SK-N-DZ (cell line): ENCODE results near the gene SAMSN1. TPM values are rescaled to one million over a fixed set of nuclear protein-coding genes. Genes with fewer than 3 reads are reported as not detected.

Experiments
- DNase-seq: peaks from one replicate; pipeline ENCODE4 v3.0.0-alpha.2; 2015; ENCODE audit warnings: low spot score
- polyA plus RNA-seq, 2 experiments: library from polyadenylated mRNA; depleted of rRNA; stranded (reverse); fragments of >200 nt; gene quantifications; 2 replicates each; pipeline ENCODE4 v1.2.3, GENCODE V29; 2014

Gene SAMSN1
- polyA plus RNA-seq (2014; cell fraction: cytosol; rRNA removed), result not detected in 2 replicates
- 0.24 and 0.44 TPM in 2 replicates for polyA plus RNA-seq (2014; cell fraction: nucleus; rRNA removed)

GRCh38 chr21:14545906-14546480 lies at the start of gene SAMSN1:
Gene SAMSN1 (minus strand): TSS chr21:14546315. CDS start chr21:14546261, 54 bp downstream.
- DNase-seq, result peak; percentile 21

- DNase-seq, result no peak
Measured at GRCh38 chr21:14595449-14595848, 49.3 kb upstream of the SAMSN1 start.

- DNase-seq, result no peak
Measured at GRCh38 chr21:14594967-14595366, 48.9 kb upstream of the SAMSN1 start.

DNA sequence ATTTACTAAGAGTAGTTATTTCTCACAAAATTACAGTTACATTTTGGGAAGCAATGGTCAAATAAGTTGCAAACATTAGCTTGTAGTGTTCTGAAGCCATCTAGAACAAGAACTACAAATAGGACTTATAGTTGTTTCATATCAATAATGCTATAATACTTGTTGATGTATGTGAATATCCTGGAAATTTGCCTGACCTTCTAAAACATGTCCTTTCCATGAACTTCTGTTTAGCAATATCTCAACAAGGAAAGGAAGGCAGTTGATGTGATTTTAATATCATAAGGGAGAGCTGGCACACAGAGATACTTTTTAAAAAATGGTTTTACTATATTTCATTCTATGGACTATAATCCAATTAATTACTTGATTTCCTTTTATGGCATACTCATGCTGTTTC lies 47.1 kb upstream of the SAMSN1 start:
- DNase-seq, result no peak

GRCh38 chr21:14592296-14593000 lies 46.3 kb upstream of the SAMSN1 start:
- no peak for DNase-seq

DNA sequence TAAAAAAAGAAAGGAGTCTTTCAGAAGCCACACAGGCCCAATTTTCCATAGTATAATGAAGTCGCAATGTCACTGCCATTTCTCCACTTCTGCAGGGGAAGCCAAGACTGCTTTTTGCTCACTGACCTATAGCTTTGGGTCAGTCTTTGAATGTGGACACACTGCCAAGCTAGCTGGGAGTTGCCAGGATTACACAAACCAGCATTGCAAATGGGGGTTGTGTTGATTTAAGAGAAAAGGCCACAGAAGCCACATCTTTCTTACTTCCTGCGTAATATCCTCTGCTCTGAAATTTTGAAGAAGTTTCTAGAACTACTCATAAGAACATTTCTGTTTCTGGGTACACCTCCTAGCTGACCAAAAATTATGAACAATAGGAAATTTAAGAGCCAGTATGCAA lies 45.8 kb upstream of the SAMSN1 start:
- DNase-seq, result no peak

DNA sequence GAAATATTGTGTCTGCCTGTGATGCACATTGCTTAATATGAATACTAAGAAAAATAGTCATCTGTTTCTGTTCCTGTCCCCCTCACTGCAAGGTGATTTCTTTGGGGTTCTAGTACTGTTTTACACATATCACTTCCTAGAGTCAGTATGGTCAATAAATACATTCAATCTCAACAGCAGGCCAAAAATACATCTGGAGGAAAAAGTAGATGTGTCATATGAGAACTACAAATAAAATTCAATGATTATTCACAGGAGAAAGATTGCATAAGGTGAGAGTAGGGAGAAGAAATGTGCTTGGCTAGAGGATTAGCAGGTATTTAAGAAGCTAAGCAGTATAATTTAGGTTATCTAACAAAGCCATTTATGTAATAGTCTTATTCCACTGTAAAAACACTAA lies 45.3 kb upstream of the SAMSN1 start:
- DNase-seq, result no peak

DNA sequence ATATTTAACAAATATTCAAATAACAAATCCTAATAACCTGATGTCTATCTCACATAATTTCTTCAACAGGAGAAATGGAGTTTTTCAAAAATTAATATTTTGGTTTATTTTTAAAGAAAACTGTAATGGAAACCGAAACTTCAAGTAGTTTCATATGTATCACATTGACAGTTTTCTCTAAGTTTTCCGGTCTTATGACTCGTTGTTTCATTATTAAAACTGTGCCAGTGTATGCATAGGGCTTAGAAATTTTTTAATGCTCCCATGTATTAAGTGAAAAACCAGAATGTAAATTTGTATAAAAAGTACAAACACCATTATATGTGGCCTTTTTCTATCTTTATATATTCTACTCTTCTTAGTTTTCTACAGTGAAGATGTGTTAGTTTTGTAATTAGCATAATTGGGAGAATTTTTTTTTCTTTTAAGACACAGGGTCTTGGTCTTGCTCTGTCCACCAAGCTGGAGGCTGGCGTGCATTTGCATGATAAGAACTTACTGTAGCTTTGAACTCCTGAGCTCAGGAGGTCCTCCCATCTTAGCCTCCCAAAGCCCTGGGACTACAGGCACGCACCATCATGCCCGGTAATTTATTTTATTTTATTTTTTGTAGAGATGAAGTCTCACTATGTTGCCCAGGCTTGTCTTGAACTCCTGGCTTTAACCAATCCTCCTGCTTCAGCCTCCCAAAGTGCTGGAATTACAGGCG lies 43.9 kb upstream of the SAMSN1 start:
- DNase-seq, result no peak

GRCh38 chr21:14587266-14587665 lies 41.2 kb upstream of the SAMSN1 start:
- no peak for DNase-seq

GRCh38 chr21:14585122-14585521 lies 39.0 kb upstream of the SAMSN1 start:
- no peak for DNase-seq

- no peak for DNase-seq
Measured at GRCh38 chr21:14584357-14585095, 38.4 kb upstream of the SAMSN1 start.

- no peak for DNase-seq
Measured at GRCh38 chr21:14583629-14584255, 37.6 kb upstream of the SAMSN1 start.

DNA sequence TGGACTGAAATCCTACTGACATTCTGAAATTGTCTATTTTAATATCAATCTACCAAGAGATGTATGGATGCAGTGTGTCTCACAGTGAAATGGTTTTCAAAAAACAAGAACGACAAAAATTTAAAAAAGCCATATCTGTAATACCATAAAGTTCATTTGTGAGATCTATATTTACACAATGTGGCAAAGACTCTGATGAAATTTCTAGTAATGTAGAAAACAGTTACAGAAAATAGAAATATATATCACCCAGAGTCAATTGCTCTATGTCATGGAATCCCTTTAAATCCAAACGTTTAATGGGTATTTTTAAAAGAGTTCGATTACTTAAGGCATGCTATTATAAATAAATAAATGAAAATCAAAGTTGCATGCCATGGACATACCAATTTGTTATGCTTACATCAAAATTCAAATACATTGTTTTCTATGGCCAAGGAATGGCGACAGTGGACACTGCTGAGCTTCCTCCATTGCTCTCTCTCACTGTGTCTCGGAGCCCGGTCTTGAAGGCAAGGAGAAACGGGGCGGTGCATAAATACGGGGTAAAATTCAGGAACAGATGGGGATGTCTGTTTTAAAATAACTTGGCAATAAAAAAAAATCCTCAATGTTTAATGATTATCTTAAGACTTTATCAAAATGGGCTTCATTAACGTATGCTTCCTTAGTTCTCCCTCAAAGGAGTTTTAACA lies 37.0 kb upstream of the SAMSN1 start:
- no peak for DNase-seq

DNA sequence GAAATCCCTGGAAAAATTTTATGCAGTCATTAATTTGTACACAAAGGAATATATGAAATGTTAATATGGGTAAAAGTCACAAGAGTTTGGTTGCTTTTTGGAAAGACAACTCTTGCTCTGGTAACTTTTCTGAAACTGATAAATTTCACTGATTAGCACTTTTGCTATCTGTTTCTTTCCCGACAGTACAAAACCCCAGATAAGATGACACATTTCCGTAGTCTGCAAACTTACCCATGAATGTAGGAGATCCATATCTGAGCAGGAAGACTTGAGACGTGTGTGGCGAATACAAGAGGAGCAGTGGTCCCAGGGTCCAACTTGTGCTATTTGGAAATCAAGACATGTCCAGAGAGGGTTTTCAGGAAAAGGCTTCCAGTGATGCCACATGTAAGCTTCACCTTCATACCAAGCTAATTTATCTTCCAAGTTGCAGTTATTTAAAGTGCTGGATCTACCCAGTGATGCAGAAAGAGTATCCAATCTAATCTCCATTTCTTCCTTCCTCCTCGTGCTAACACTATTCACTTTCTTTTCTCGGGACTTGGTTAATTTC lies 35.9 kb upstream of the SAMSN1 start:
- no peak for DNase-seq

GRCh38 chr21:14573244-14573643 lies 27.1 kb upstream of the SAMSN1 start:
- DNase-seq, result no peak

DNA sequence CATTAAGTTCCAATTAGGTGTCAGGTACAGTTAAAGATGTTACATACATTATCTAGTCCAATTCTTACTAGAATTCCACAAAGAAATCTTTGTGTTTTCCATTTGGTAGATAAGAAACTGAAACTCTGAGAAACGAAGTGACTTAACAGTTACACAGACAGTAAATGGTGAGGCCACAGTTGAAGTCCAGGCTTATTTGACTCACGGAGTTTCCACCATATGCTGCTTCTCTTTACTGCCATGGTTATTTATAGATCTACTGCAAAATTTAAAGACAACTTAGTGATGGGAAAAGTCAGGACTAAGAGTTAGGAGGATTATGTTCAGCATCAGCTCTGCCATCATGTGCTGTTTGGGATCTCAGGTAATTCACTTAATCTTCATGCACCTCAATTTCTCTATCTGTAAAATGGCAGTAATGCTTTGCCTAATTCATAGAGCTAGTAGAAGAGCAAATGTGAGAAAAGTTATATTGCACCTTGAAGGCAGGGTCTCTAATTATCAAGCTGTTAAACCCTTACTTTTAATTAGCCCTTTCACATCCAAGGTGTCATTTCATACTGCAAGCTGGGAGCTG lies 26.2 kb upstream of the SAMSN1 start:
- no peak for DNase-seq

GRCh38 chr21:14569868-14570267 lies 23.8 kb upstream of the SAMSN1 start:
- no peak for DNase-seq

DNA sequence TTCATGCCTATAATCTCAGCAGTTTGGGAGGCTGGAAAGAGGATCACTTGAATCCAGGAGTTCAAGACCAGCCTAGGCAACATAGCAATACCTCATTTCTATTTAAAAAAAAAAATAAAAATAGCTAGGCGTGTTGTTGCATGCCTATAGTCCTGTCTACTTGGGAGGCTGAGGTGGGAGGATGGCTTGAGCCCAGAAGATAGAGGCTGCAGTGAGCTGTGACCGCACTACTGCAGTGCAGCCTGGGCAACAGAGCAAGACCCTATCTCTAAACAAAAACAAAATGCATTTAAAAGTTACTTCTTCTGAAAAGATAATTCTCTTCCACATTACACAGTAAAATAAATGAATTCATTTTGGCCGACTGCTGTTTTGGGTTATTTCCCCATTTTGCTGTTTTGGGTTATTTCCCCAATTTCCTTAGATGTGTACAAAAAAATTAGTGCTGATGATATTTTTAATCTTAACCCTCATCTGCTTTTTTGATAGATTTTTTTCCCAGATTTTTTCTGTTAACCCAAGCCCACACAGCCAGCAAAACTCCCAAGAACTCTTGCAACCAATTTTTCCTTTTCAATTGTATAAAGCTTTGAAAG lies 23.0 kb upstream of the SAMSN1 start:
- no peak for DNase-seq

DNA sequence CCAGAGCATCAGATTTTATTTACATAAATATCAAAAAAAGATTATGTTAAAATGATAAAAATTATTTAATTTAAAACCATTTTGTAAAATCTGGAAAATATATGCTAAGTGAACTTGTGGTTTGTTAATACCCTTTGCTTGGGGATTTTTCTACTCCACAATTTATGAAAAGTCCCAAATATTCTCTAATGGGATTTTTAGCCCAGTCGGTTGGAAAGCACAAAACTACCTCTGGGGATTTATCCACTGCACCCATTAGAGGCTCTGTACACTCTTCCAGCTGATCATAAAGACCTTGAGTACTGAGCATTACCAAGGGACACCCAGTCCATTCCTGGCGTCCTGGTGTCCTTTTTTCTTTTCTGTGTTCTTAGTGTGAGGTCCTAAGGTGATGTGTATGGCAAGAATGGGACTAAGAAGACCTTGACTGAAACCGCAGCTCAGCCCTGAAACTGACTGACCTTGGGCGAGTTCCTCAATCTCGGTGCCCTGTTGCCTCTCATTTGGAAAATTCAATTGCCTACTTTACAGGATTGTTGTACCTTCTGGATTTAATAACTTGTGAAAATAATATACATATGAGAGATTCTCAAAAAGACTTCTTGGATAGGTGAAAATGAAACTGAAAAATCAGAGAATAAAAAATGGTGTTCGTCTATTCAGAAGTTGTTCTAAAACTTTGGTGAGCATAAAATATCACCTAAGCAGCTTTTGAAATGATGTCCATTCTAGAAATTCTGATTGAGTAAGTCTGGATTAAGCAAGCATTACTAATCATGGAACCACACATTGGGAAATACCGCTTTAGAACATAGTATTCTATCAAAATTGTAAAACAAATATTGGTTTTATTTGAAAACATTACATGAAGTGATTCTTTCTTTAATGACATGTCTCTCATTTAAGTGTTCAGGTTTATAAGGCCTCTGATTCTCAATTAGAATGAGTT lies 21.5 kb upstream of the SAMSN1 start:
- DNase-seq, result no peak
